Neutrophil (primary cell): Measurements from ENCODE around the gene SLC27A4.
"Not testable (repeated sequence)": the region's sequence is repeated elsewhere in the genome, so short reads cannot be mapped to it uniquely, and the experiment has no call there.

Source experiments
- H3K27ac ChIP-seq: fragments of 200-600 bp; sonication (generic); 2 replicates; pipeline ENCODE4 v1.5.1; 2016; ENCODE audit warnings: mild to moderate bottlenecking, moderate library complexity
- H3K27me3 ChIP-seq: fragments of 200-600 bp; sonication (generic); 2 replicates; pipeline ENCODE4 v1.6.0; 2016; ENCODE audit warnings: mild to moderate bottlenecking
- H3K36me3 ChIP-seq: fragments of 200-600 bp; sonication (generic); 2 replicates; pipeline ENCODE4 v1.5.1; 2017
- H3K4me1 ChIP-seq, 2 experiments: fragments of 200-600 bp in 1 of 2; sonication (generic) in 1 of 2; 1 replicate in 1 of 2; 2 replicates in 1 of 2; pipeline versions ENCODE4 v1.5.1 to v1.6.1; 2013 to 2016; ENCODE audit warnings: low read depth in 1 of 2, low read length in 1 of 2, mild to moderate bottlenecking in 1 of 2, moderate library complexity in 1 of 2; ENCODE audit not compliant: control insufficient read depth in 1 of 2, insufficient read depth in 1 of 2
- H3K4me3 ChIP-seq, 2 experiments: fragments of 200-600 bp in 1 of 2; sonication (generic) in 1 of 2; 1 replicate in 1 of 2; 2 replicates in 1 of 2; pipeline ENCODE4 v1.5.1; 2013 to 2016; ENCODE audit warnings: low read depth in 1 of 2, low read length in 1 of 2, mild to moderate bottlenecking in 1 of 2, moderate library complexity in 1 of 2
- H3K9me3 ChIP-seq: fragments of 200-600 bp; sonication (generic); 2 replicates; pipeline ENCODE4 v1.5.1; 2016
- CTCF ChIP-seq: fragments of 200-600 bp; sonication (generic); IDR thresholded peaks from 2 replicates; pipeline ENCODE4 v1.5.1; 2016; ENCODE audit warnings: antibody characterized with exemption

Gene SLC27A4

GRCh38 chr9:128333451-128333869 lies 6.9 kb upstream of the SLC27A4 start:
- H3K9me3 ChIP-seq = no peaks in the 10 kb centered on the region
- H3K36me3 ChIP-seq = no peaks in the 10 kb centered on the region
- H3K27ac ChIP-seq = no peak overlapping the region
- H3K4me3 ChIP-seq = no peak overlapping the region
- H3K27me3 ChIP-seq = no peaks in the 10 kb centered on the region
- no peaks in the 10 kb centered on the region for H3K4me1 ChIP-seq
- no peak for TF ChIP-seq CTCF

GRCh38 chr9:128335161-128335560 lies 5.2 kb upstream of the SLC27A4 start:
- no peaks in the 10 kb centered on the region for H3K36me3 ChIP-seq
- no peak for TF ChIP-seq CTCF
- no peak overlapping the region for H3K4me3 ChIP-seq
- peaks cover 7 to 10% of the 10 kb centered on the region in 2 experiments for H3K4me1 ChIP-seq
- no peaks in the 10 kb centered on the region for H3K9me3 ChIP-seq
- no peak overlapping the region for H3K27ac ChIP-seq
- H3K27me3 ChIP-seq = no peaks in the 10 kb centered on the region

GRCh38 chr9:128335914-128336313 lies 4.4 kb upstream of the SLC27A4 start:
- no peak for TF ChIP-seq CTCF
- no peaks in the 10 kb centered on the region for H3K27me3 ChIP-seq
- H3K27ac ChIP-seq = no peak overlapping the region
- H3K9me3 ChIP-seq = no peaks in the 10 kb centered on the region
- no peak overlapping the region for H3K4me3 ChIP-seq
- H3K36me3 ChIP-seq = no peaks in the 10 kb centered on the region
- peaks cover 12 to 13% of the 10 kb centered on the region in 2 experiments for H3K4me1 ChIP-seq

GRCh38 chr9:128337936-128338335 lies 2.4 kb upstream of the SLC27A4 start:
- no peak for TF ChIP-seq CTCF
- Histone ChIP-seq H3K4me1 (peaks cover 20% of the 10 kb centered on the region in 2 experiments), H3K4me3 (no peak overlapping the region), H3K27ac (no peak overlapping the region), H3K9me3 (no peaks in the 10 kb centered on the region), H3K27me3 (no peaks in the 10 kb centered on the region), H3K36me3 (no peaks in the 10 kb centered on the region)

GRCh38 chr9:128338852-128339614 lies 1.3 kb upstream of the SLC27A4 start:
- Histone ChIP-seq H3K4me1 (peaks cover 20% of the 10 kb centered on the region in 2 experiments), H3K27ac (peak overlapping the region; percentile 63)
- H3K27me3 ChIP-seq, H3K9me3 ChIP-seq, H3K36me3 ChIP-seq, H3K4me3 ChIP-seq: not testable (repeated sequence)

GRCh38 chr9:128340691-128341434 lies 536 bp downstream of the SLC27A4 start:
- TF ChIP-seq CTCF = no peak

More at GRCh38 chr9:128340691-128341434, 536 bp downstream of the SLC27A4 start:
- Histone ChIP-seq H3K4me3 (peak overlapping the region; percentile 68 to 75), H3K4me1 (peaks cover 20% of the 10 kb centered on the region in 2 experiments), H3K27me3 (no peaks in the 10 kb centered on the region), H3K36me3 (peaks cover 9% of the 10 kb centered on the region), H3K9me3 (no peaks in the 10 kb centered on the region), H3K27ac (peak overlapping the region; percentile 63)
